ENCODE results near the gene GSTT4. TPM values are rescaled to one million over a fixed set of nuclear protein-coding genes. Genes with fewer than 3 reads are reported as not detected.
"Not testable (repeated sequence)": the region's sequence is repeated elsewhere in the genome, so short reads cannot be mapped to it uniquely, and the experiment has no call there.

Gene GSTT4
- total RNA-seq, 1 donor: not detected

GRCh38 chr22:24006207-24006913, 1.1 kb upstream of the GSTT4 start:
- no peak overlapping the region for H3K4me3 ChIP-seq (ENCODE audit: low read depth, low read length)
- no peak for TF ChIP-seq CTCF (IDR thresholded peaks at IDR 0.05; ENCODE audit: insufficient read depth, low read depth, low read length)
- DNase-seq (ENCODE audit: low read depth): no peak

- DNase-seq (ENCODE audit: low read depth): no peak
- no peak overlapping the region for H3K4me3 ChIP-seq (ENCODE audit: low read depth, low read length)
- no peak for TF ChIP-seq CTCF (IDR thresholded peaks at IDR 0.05; ENCODE audit: insufficient read depth, low read depth, low read length)
These were observed 1.4 kb downstream of the GSTT4 start for GRCh38 chr22:24003887-24004286.

GRCh38 chr22:24002851-24003250, 2.4 kb downstream of the GSTT4 start:
- TF ChIP-seq CTCF (IDR thresholded peaks at IDR 0.05; ENCODE audit: insufficient read depth, low read depth, low read length): no peak
- peak; percentile 51 for DNase-seq (ENCODE audit: low read depth)
- H3K4me3 ChIP-seq (ENCODE audit: low read depth, low read length): no peak overlapping the region

GRCh38 chr22:24002272-24002671, 3.0 kb downstream of the GSTT4 start:
- no peak overlapping the region for H3K4me3 ChIP-seq (ENCODE audit: low read depth, low read length)
- no peak for DNase-seq (ENCODE audit: low read depth)
- no peak for TF ChIP-seq CTCF (IDR thresholded peaks at IDR 0.05; ENCODE audit: insufficient read depth, low read depth, low read length)

GRCh38 chr22:24001314-24001713, 3.9 kb downstream of the GSTT4 start:
- H3K4me3 ChIP-seq (ENCODE audit: low read depth, low read length): no peak overlapping the region
- no peak for DNase-seq (ENCODE audit: low read depth)
- TF ChIP-seq CTCF (IDR thresholded peaks at IDR 0.05; ENCODE audit: insufficient read depth, low read depth, low read length): no peak

GRCh38 chr22:23999779-24000178, 5.5 kb downstream of the GSTT4 start:
- not testable (repeated sequence) for DNase-seq (ENCODE audit: low read depth); H3K4me3 ChIP-seq (ENCODE audit: low read depth, low read length)

- TF ChIP-seq CTCF (IDR thresholded peaks at IDR 0.05; ENCODE audit: insufficient read depth, low read depth, low read length): no peak
- no peak overlapping the region for H3K4me3 ChIP-seq (ENCODE audit: low read depth, low read length)
- DNase-seq (ENCODE audit: low read depth): no peak
These were observed 8.2 kb downstream of the GSTT4 start for GRCh38 chr22:23997092-23997491.

- not testable (repeated sequence) for DNase-seq (ENCODE audit: low read depth); H3K4me3 ChIP-seq (ENCODE audit: low read depth, low read length)
These were observed 11.6 kb downstream of the GSTT4 start for GRCh38 chr22:23993581-23994177.

GRCh38 chr22:23993080-23993479, 12.2 kb downstream of the GSTT4 start:
- H3K4me3 ChIP-seq (ENCODE audit: low read depth, low read length); DNase-seq (ENCODE audit: low read depth): not testable (repeated sequence)

- H3K4me3 ChIP-seq (ENCODE audit: low read depth, low read length); DNase-seq (ENCODE audit: low read depth): not testable (repeated sequence)
These were observed 15.5 kb downstream of the GSTT4 start for GRCh38 chr22:23989583-23990244.

Measured in fibroblast of villous mesenchyme (primary cell).